H1 (cell line): ENCODE results near the gene IGFL3. TPM values are rescaled to one million over a fixed set of nuclear protein-coding genes. Genes with fewer than 3 reads are reported as not detected.

ENCODE experiments used
- CTCF ChIA-PET: fragments of 300-600 bp; sonication (Branson Sonifier 250); formaldehyde crosslinking; loops from one replicate; lab custom pipeline; 2021; ENCODE audit not compliant: partially characterized antibody; lab: Charles Lee
- POLR2A ChIA-PET: fragments of 300-600 bp; sonication (Branson Sonifier 250); formaldehyde crosslinking; loops from one replicate; lab custom pipeline; 2021; ENCODE audit warnings: inconsistent platforms; ENCODE audit not compliant: partially characterized antibody; lab: Charles Lee
- DNase-seq, 2 experiments: peaks; one replicate each; pipeline versions ENCODE4 v3.0.0 to v3.0.0-alpha.2; 2010 to 2022; ENCODE audit warnings: low spot score in 2 of 2, low read depth in 1 of 2, mixed read lengths in 1 of 2
- FAIRE-seq: peaks from 2 replicates; lab custom pipeline; 2011; peaks lifted over from hg19 to GRCh38; lab: Jason Lieb, UNC
- H2AFZ ChIP-seq: 2 replicates; pipeline ENCODE4 v1.8.1; 2012; ENCODE audit warnings: low read length, inconsistent platforms
- H2AK5ac ChIP-seq: 2 replicates; pipeline ENCODE4 v1.6.1; 2013; ENCODE audit warnings: low read depth, low read length
- H2BK120ac ChIP-seq: replicated peaks from 2 replicates; pipeline ENCODE3; 2013; ENCODE audit warnings: low read depth, low read length, inconsistent platforms
- H2BK12ac ChIP-seq: 2 replicates; pipeline ENCODE4 v1.6.1; 2013; ENCODE audit warnings: low read depth, low read length
- H2BK15ac ChIP-seq: 2 replicates; pipeline ENCODE4 v1.6.1; 2013; ENCODE audit warnings: low read length
- H2BK20ac ChIP-seq: 2 replicates; pipeline ENCODE4 v1.6.1; 2013; ENCODE audit warnings: low read length
- H2BK5ac ChIP-seq: 2 replicates; pipeline ENCODE4 v1.6.1; 2013; ENCODE audit warnings: low read depth, low read length
- H3K14ac ChIP-seq: 2 replicates; pipeline ENCODE4 v1.6.1; 2013; ENCODE audit warnings: inconsistent platforms; ENCODE audit not compliant: insufficient read length
- H3K18ac ChIP-seq: 2 replicates; pipeline ENCODE4 v1.6.1; 2013; ENCODE audit warnings: low read length; ENCODE audit errors: extremely low read depth
- H3K23ac ChIP-seq: 2 replicates; pipeline ENCODE4 v1.6.1; 2013; ENCODE audit warnings: inconsistent platforms; ENCODE audit not compliant: insufficient read length
- H3K23me2 ChIP-seq: 2 replicates; pipeline ENCODE4 v1.6.1; 2013; ENCODE audit warnings: low read depth, low read length
- H3K27ac ChIP-seq: 2 replicates; pipeline ENCODE4 v1.6.1; 2011; ENCODE audit warnings: low read depth, low read length, inconsistent platforms
- H3K27me3 ChIP-seq, 4 experiments: replicated peaks in 1 of 4; 1 replicate in 1 of 4; 2 replicates in 3 of 4; pipeline versions ENCODE4 v1.6.1 to v1.8.1; 2011 to 2013; ENCODE audit warnings: low read length in 3 of 4, mild to moderate bottlenecking in 3 of 4, inconsistent platforms in 2 of 4, mixed read lengths in 2 of 4, moderate library complexity in 1 of 4; ENCODE audit not compliant: control insufficient read depth in 3 of 4, insufficient read depth in 3 of 4; ENCODE audit errors: extremely low read depth in 1 of 4
- H3K36me3 ChIP-seq, 4 experiments: 2 replicates each; pipeline versions ENCODE4 v1.6.1 to v1.8.1; 2011 to 2013; ENCODE audit warnings: mild to moderate bottlenecking in 4 of 4, low read length in 3 of 4, moderate library complexity in 2 of 4, control low read depth in 1 of 4, inconsistent platforms in 1 of 4; ENCODE audit not compliant: insufficient read depth in 4 of 4, control insufficient read depth in 2 of 4
- H3K4ac ChIP-seq: replicated peaks from 2 replicates; pipeline ENCODE3; 2013; ENCODE audit warnings: low read length, low read depth, mixed read lengths, inconsistent platforms; ENCODE audit not compliant: insufficient read length
- H3K4me1 ChIP-seq, 4 experiments: replicated peaks in 1 of 4; 1 replicate in 1 of 4; 2 replicates in 3 of 4; pipeline versions ENCODE4 v1.6.1 to v1.8.1; 2011 to 2013; ENCODE audit warnings: low read length in 3 of 4, inconsistent platforms in 2 of 4, mixed read lengths in 1 of 4; ENCODE audit not compliant: insufficient read depth in 4 of 4, control insufficient read depth in 3 of 4
- H3K4me2 ChIP-seq, 2 experiments: 2 replicates each; pipeline versions ENCODE4 v1.6.1 to v1.8.1; 2011 to 2013; ENCODE audit warnings: low read depth in 2 of 2, low read length in 2 of 2, control low read depth in 1 of 2, inconsistent platforms in 1 of 2, mild to moderate bottlenecking in 1 of 2; ENCODE audit not compliant: insufficient read depth in 1 of 2
- H3K4me3 ChIP-seq, 4 experiments: fragments of 200-600, 300-600 bp in 1 of 4; sonication (generic), shearing (Covaris generic), sonication (Bioruptor Twin) in 1 of 4; 2 replicates each; pipeline versions ENCODE4 v1.5.1 to v1.8.1; 2011 to 2016; ENCODE audit warnings: low read length in 4 of 4, low read depth in 3 of 4, control low read depth in 2 of 4, inconsistent platforms in 2 of 4, mild to moderate bottlenecking in 2 of 4, mixed read lengths in 1 of 4, moderate library complexity in 1 of 4; ENCODE audit not compliant: insufficient read depth in 2 of 4; ENCODE audit errors: extremely low read depth in 1 of 4
- H3K56ac ChIP-seq: replicated peaks from 2 replicates; pipeline ENCODE3; 2013; ENCODE audit warnings: low read depth, mild to moderate bottlenecking, mixed read lengths, low read length, inconsistent platforms; ENCODE audit not compliant: insufficient read length
- H3K79me1 ChIP-seq: 2 replicates; pipeline ENCODE4 v1.6.1; 2013; ENCODE audit warnings: low read depth, low read length, control low read depth
- H3K79me2 ChIP-seq, 2 experiments: 2 replicates each; pipeline versions ENCODE4 v1.6.1 to v1.8.1; 2012 to 2013; ENCODE audit warnings: low read length in 2 of 2, mild to moderate bottlenecking in 2 of 2, inconsistent platforms in 1 of 2; ENCODE audit not compliant: insufficient read depth in 2 of 2, control insufficient read depth in 1 of 2
- H3K9ac ChIP-seq, 4 experiments: replicated peaks in 1 of 4; 1 replicate in 1 of 4; 2 replicates in 3 of 4; pipeline versions ENCODE4 v1.6.1 to v1.8.1; 2011 to 2013; ENCODE audit warnings: low read depth in 3 of 4, low read length in 3 of 4, control low read depth in 2 of 4, mild to moderate bottlenecking in 2 of 4, moderate library complexity in 2 of 4, inconsistent platforms in 1 of 4; ENCODE audit errors: extremely low read depth in 1 of 4
- H3K9me3 ChIP-seq, 2 experiments: 2 replicates each; pipeline versions ENCODE4 v1.6.1 to v1.8.1; 2012 to 2013; ENCODE audit warnings: mild to moderate bottlenecking in 2 of 2, moderate library complexity in 2 of 2, control low read depth in 1 of 2, inconsistent platforms in 1 of 2, low read depth in 1 of 2, low read length in 1 of 2, mixed read lengths in 1 of 2; ENCODE audit not compliant: insufficient read depth in 2 of 2
- H4K20me1 ChIP-seq, 2 experiments: replicated peaks in 1 of 2; 2 replicates each; pipeline versions ENCODE3 to v1.8.1; 2011 to 2013; ENCODE audit warnings: inconsistent platforms in 2 of 2, low read length in 2 of 2, mild to moderate bottlenecking in 1 of 2; ENCODE audit not compliant: insufficient read depth in 2 of 2, control insufficient read depth in 1 of 2
- H4K5ac ChIP-seq: 2 replicates; pipeline ENCODE4 v1.6.1; 2013; ENCODE audit warnings: low read length, low read depth, mixed read lengths, inconsistent platforms; ENCODE audit not compliant: insufficient read length
- H4K8ac ChIP-seq: 2 replicates; pipeline ENCODE4 v1.8.0; 2013; ENCODE audit warnings: mild to moderate bottlenecking, moderate library complexity, low read length, inconsistent platforms; ENCODE audit not compliant: insufficient read depth; ENCODE audit errors: extremely low read depth
- H4K91ac ChIP-seq: replicated peaks from 2 replicates; pipeline ENCODE3; 2013; ENCODE audit warnings: low read length, mixed read lengths, inconsistent platforms; ENCODE audit not compliant: insufficient read length
- ASH2L ChIP-seq: fragments of 200-600, 300-600 bp; sonication (generic); IDR thresholded peaks from one replicate; pipeline ENCODE4 v1.7.1; 2017; ENCODE audit warnings: low read length
- EGR1 ChIP-seq: IDR thresholded peaks from 2 replicates; pipeline ENCODE4 v1.6.1; 2011; ENCODE audit warnings: low read depth, low read length, borderline replicate concordance
- EP300 ChIP-seq, 2 experiments: IDR thresholded peaks; 1 replicate in 1 of 2; 2 replicates in 1 of 2; pipeline ENCODE4 v1.6.1; 2011 to 2012; ENCODE audit warnings: low read depth in 2 of 2, low read length in 2 of 2, mild to moderate bottlenecking in 2 of 2, borderline replicate concordance in 1 of 2, inconsistent platforms in 1 of 2, moderate library complexity in 1 of 2
- HDAC6 ChIP-seq: IDR thresholded peaks from one replicate; pipeline ENCODE4 v1.7.1; 2012; ENCODE audit warnings: low read depth, mild to moderate bottlenecking, inconsistent platforms, low read length, moderate library complexity
- JUND ChIP-seq: IDR thresholded peaks from 2 replicates; pipeline ENCODE4 v1.6.1; 2011; ENCODE audit warnings: mild to moderate bottlenecking, improper control_type of control experiment, low read length
- MAFK ChIP-seq: IDR thresholded peaks from 2 replicates; pipeline ENCODE4 v1.6.1; 2012; ENCODE audit warnings: low read depth, mild to moderate bottlenecking, improper control_type of control experiment, low read length
- TBP ChIP-seq: IDR thresholded peaks from 2 replicates; pipeline ENCODE4 v1.6.1; 2011; ENCODE audit warnings: low read depth, low read length, improper control_type of control experiment
- YY1 ChIP-seq: IDR thresholded peaks from 2 replicates; pipeline ENCODE4 v1.6.1; 2011; ENCODE audit warnings: low read depth, mild to moderate bottlenecking, low read length
- WGBS, 2 experiments: shearing (Covaris generic) in 1 of 2; methylation state at CpG; one replicate each; pipeline versions ENCODE4 v1.1.6 to v1.1.7; 2013 to 2015; ENCODE audit warnings: low lambda C conversion rate in 2 of 2, mixed read lengths in 2 of 2, inconsistent platforms in 1 of 2, low coverage in 1 of 2, missing lambda C conversion rate in 1 of 2; ENCODE audit not compliant: insufficient replicate concordance in 2 of 2, insufficient coverage in 1 of 2, insufficient read length in 1 of 2; ENCODE audit errors: extremely low coverage in 1 of 2, missing lambda C conversion rate in 1 of 2; 5-methylcytosine and 5-hydroxymethylcytosine counted together
- polyA plus RNA-seq, 7 experiments: library from polyadenylated mRNA; depleted of rRNA in 3 of 7; stranded (reverse) in 5 of 7; unstranded in 2 of 7; fragments of >200 nt in 5 of 7; fragments of 200-250 nt in 2 of 7; gene quantifications; 1 replicate in 5 of 7; 2 replicates in 1 of 7; 4 replicates in 1 of 7; pipeline versions ENCODE4 v1.2.1 to v1.2.3, GENCODE V29; 2011 to 2013; ENCODE audit warnings: missing spikeins in 2 of 7, mixed read lengths in 2 of 7
- total RNA-seq: library from RNA; stranded (reverse); fragmentation: NEBNext Ultra II Directional; extraction: Animal tissue kit (Norgen Biotek cat#: 25700); gene quantifications from 2 replicates; pipeline ENCODE4 v1.2.1, GENCODE V29; 2021
- TF ChIP-seq, protein P1 (sequence below): IDR thresholded peaks from 2 replicates; pipeline ENCODE4 v1.6.1; 2012; ENCODE audit warnings: inconsistent platforms

IGFL3 gene
- total and polyA plus RNA-seq, 2 of the 8 experiments (the other 6 are each of a cell fraction or from before 2014, with no cell fraction given), result 0.12 TPM; not detected in 1

DNA sequence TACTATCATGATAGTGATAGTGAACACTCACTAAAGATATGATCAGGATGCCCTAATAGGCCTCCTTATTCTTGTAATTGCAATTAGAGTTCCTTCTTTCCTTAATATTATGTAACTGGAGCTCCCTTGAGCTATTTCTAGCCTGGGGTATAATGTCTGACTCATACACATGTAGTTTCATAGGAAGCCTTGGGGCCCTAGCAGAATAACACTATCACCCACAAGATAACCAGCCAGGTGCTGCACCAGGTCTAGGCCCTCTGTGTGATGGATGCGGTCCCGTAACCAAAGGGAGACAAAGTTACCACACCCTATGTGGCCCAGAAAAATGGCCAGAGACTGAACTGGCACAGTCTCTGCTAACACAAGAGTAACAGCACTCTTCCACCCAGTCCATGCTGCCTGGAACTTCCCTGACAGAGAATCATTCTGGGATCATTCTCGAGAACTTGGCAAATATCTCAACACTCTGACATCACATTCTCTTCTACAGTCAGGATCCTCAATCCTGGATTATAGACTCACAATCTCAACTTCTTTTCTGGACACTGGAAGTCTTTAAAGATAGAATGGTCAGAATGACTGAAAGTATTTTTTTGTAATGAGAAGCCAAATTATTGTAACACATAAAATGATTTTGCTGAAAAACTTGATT, 51.1 kb downstream of the IGFL3 start:
- Histone ChIP-seq H3K56ac (no peak overlapping the region), H3K36me3 (no peaks in the 10 kb centered on the region), H3K4me1 (peaks cover 0 to 3% (median 1%) of the 10 kb centered on the region in 4 experiments; a peak in 2 of 7 replicates), H4K5ac (no peak overlapping the region), H3K18ac (no peak overlapping the region), H4K8ac (no peak overlapping the region), H3K27ac (no peak overlapping the region), H4K20me1 (no peaks in the 10 kb centered on the region), H3K9ac (no peak overlapping the region), H3K79me1 (no peaks in the 10 kb centered on the region), H3K4me2 (no peak overlapping the region), H2BK120ac (no peak overlapping the region), H2BK5ac (no peak overlapping the region), H3K79me2 (no peaks in the 10 kb centered on the region), H3K4ac (no peak overlapping the region), H3K9me3 (no peaks in the 10 kb centered on the region), H3K23me2 (peaks cover 7% of the 10 kb centered on the region; the same call in 1 of the 2 replicates), H3K4me3 (no peak overlapping the region), H2AFZ (no peak overlapping the region), H3K14ac (no peak overlapping the region), H2BK12ac (no peak overlapping the region), H3K27me3 (peaks cover 0 to 12% (median 5%) of the 10 kb centered on the region in 4 experiments; a peak in 4 of 7 replicates), H4K91ac (no peak overlapping the region), H2AK5ac (no peak overlapping the region), H2BK20ac (no peak overlapping the region), H2BK15ac (no peak overlapping the region), H3K23ac (no peak overlapping the region)
- ChIA-PET POLR2A (no interaction called here), CTCF (interaction anchor here (0.6 to 6.1 kb wide), 9 partner anchors 9 to 207 kb away, joined by 3 to 38 read pairs (median 3); no protein-coding TSS in a partner anchor)
- FAIRE-seq (no peak), DNase-seq (no peak)
- no peak for TF ChIP-seq YY1
- TF ChIP-seq HDAC6, result no peak
- TF ChIP-seq JUND, result no peak
- TF ChIP-seq ASH2L, result no peak
- no peak for TF ChIP-seq MAFK
- no peak for TF ChIP-seq EGR1
- TF ChIP-seq, protein P1, sequence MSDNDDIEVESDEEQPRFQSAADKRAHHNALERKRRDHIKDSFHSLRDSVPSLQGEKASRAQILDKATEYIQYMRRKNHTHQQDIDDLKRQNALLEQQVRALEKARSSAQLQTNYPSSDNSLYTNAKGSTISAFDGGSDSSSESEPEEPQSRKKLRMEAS, result no peak
- TF ChIP-seq EP300 (IDR thresholded peaks at IDR 0.05; ENCODE audit: borderline replicate concordance in 1 of 2, low read depth in 2 of 2, low read length in 2 of 2), result no peak
- no peak for TF ChIP-seq TBP
- 91% methylated on average over 3 of the region's 3 CpGs; no CpG with 5 or more reads in 1 of the 2 experiments for WGBS, 2 experiments
